Liver (tissue), 9 donors: ENCODE data around the gene TADA3. TPM values are rescaled to one million over a fixed set of nuclear protein-coding genes. Genes with fewer than 3 reads are reported as not detected.

Experiments
- DNase-seq: peaks from one replicate; pipeline ENCODE4 v3.0.0-alpha.2; 2017; ENCODE audit warnings: low spot score
- H3K27ac ChIP-seq, 2 donors: one replicate each; pipeline ENCODE4 v1.7.0; 2013; ENCODE audit warnings: inconsistent platforms in 2 of 2, low read length in 2 of 2, control low read depth in 1 of 2, low read depth in 1 of 2, mild to moderate bottlenecking in 1 of 2
- H3K27me3 ChIP-seq, 4 donors: one replicate each; pipeline versions ENCODE4 v1.6.1 to v1.7.0; 2013; ENCODE audit warnings: low read length in 3 of 4, inconsistent platforms in 1 of 4, mild to moderate bottlenecking in 1 of 4, moderate library complexity in 1 of 4; ENCODE audit not compliant: control insufficient read depth in 4 of 4, insufficient read depth in 4 of 4
- H3K36me3 ChIP-seq, 4 donors: one replicate each; pipeline versions ENCODE4 v1.6.1 to v1.7.0; 2013; ENCODE audit warnings: low read length in 3 of 4, mild to moderate bottlenecking in 3 of 4, low read depth in 1 of 4, moderate library complexity in 1 of 4; ENCODE audit not compliant: control insufficient read depth in 4 of 4, insufficient read depth in 3 of 4
- H3K4me1 ChIP-seq, 4 donors: one replicate each; pipeline versions ENCODE4 v1.6.1 to v1.7.0; 2013; ENCODE audit warnings: low read length in 3 of 4, mild to moderate bottlenecking in 3 of 4, moderate library complexity in 1 of 4; ENCODE audit not compliant: control insufficient read depth in 4 of 4, insufficient read depth in 4 of 4
- H3K4me3 ChIP-seq, 3 donors: one replicate each; pipeline versions ENCODE4 v1.6.1 to v1.7.0; 2013; ENCODE audit warnings: low read length in 3 of 3, control low read depth in 1 of 3, low read depth in 1 of 3, mild to moderate bottlenecking in 1 of 3
- H3K9ac ChIP-seq, 2 donors: one replicate each; pipeline ENCODE4 v1.7.0; 2013; ENCODE audit warnings: low read length in 2 of 2, mild to moderate bottlenecking in 2 of 2, moderate library complexity in 2 of 2, control low read depth in 1 of 2, low read depth in 1 of 2
- H3K9me3 ChIP-seq, 4 donors: one replicate each; pipeline versions ENCODE4 v1.6.1 to v1.7.0; 2013; ENCODE audit warnings: low read length in 3 of 4; ENCODE audit not compliant: control insufficient read depth in 4 of 4
- FOXA1 ChIP-seq: IDR thresholded peaks from 2 replicates; pipeline ENCODE4 v1.6.1; 2016; ENCODE audit warnings: antibody characterized with exemption
- FOXA2 ChIP-seq: IDR thresholded peaks from 2 replicates; pipeline ENCODE4 v1.6.1; 2016; ENCODE audit warnings: antibody characterized with exemption
- GABPA ChIP-seq, 2 donors: IDR thresholded peaks in 1 of 2; conservative IDR thresholded peaks in 1 of 2; 2 replicates each; pipeline ENCODE4 v1.6.1; 2016; ENCODE audit warnings: antibody characterized with exemption in 2 of 2, mild to moderate bottlenecking in 1 of 2, moderate library complexity in 1 of 2
- HNF4A ChIP-seq, 2 donors: conservative IDR thresholded peaks; 2 replicates each; pipeline ENCODE4 v1.6.1; 2016; ENCODE audit warnings: antibody characterized with exemption in 2 of 2, mild to moderate bottlenecking in 2 of 2
- HNF4G ChIP-seq: IDR thresholded peaks from 2 replicates; pipeline ENCODE4 v1.6.1; 2016; ENCODE audit warnings: antibody characterized with exemption
- JUND ChIP-seq, 2 donors: IDR thresholded peaks; 2 replicates each; pipeline ENCODE4 v1.6.1; 2016; ENCODE audit warnings: antibody characterized with exemption in 2 of 2
- SP1 ChIP-seq: IDR thresholded peaks from 2 replicates; pipeline ENCODE4 v1.6.1; 2018; ENCODE audit warnings: antibody characterized with exemption, mild to moderate bottlenecking
- WGBS: extraction: QIAGEN DNeasy Blood & Tissue Kit; methylation state at CpG from one replicate; pipeline ENCODE4 v1.1.7; 2013; 5-methylcytosine and 5-hydroxymethylcytosine counted together
- polyA plus RNA-seq, 2 donors: library from polyadenylated mRNA; stranded (reverse) in 1 of 2; unstranded in 1 of 2; fragments of 200-250 nt in 1 of 2; fragments of >200 nt in 1 of 2; fragmentation: Nextera tagmentation in 1 of 2; extraction: Ambion mirVana in 1 of 2; gene quantifications; one replicate each; pipeline versions ENCODE4 v1.2.1 to v1.2.3, GENCODE V29; 2013 to 2015
- total RNA-seq, 2 donors: library from RNA; depleted of rRNA; stranded (reverse); fragments of >200 nt; gene quantifications; one replicate each; pipeline ENCODE4 v1.2.3, GENCODE V29; 2014
- TF ChIP-seq, protein P1 (sequence below): IDR thresholded peaks from 2 replicates; pipeline ENCODE4 v1.6.1; 2016; ENCODE audit warnings: antibody characterized with exemption
- TF ChIP-seq, protein P2 (sequence below): fragments of 150-350 bp; IDR thresholded peaks from 2 replicates; pipeline ENCODE4 v1.5.1; 2017; ENCODE audit warnings: improper control_type of control experiment, low read depth, low read length; ENCODE audit not compliant: missing input control
- TF ChIP-seq, protein P3 (sequence below): IDR thresholded peaks from 2 replicates; pipeline ENCODE4 v1.6.1; 2016; ENCODE audit warnings: antibody characterized with exemption
- donor health status: healthy.
- donor health status: healthy.
- donor health status: healthy.
- donor health status: healthy.
- donor health status: healthy.

TADA3 gene
- total and polyA plus RNA-seq, 4 donors: 16.2 to 27.8 (median 21.5) TPM

DNA sequence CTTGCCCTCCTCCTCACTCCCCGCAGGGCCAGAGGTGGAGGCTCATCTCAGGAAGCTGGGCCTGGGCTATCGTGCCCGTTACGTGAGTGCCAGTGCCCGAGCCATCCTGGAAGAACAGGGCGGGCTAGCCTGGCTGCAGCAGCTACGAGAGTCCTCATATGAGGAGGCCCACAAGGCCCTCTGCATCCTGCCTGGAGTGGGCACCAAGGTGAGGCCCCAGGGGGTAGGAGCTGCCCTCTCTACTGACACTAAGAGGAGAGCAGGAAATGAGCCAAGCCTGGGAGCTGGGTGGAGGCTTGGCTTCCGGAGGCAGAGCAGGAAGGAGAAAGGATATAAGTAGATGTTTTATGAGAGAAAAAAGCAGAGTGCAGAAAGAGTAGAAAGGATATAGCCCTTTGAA is 37.6 kb downstream of the TADA3 start:
- Histone ChIP-seq H3K4me3 (no peak overlapping the region), H3K9me3 (no peaks in the 10 kb centered on the region), H3K36me3 (peaks cover 19 to 44% (median 35%) of the 10 kb centered on the region in 4 donors), H3K9ac (no peak overlapping the region), H3K4me1 (peaks cover 5 to 21% (median 20%) of the 10 kb centered on the region in 4 donors), H3K27me3 (no peaks in the 10 kb centered on the region), H3K27ac (no peak overlapping the region)
- DNase-seq: no peak
- WGBS: 78% methylated on average over 8 of the region's 8 CpGs
- TF ChIP-seq, protein P1, sequence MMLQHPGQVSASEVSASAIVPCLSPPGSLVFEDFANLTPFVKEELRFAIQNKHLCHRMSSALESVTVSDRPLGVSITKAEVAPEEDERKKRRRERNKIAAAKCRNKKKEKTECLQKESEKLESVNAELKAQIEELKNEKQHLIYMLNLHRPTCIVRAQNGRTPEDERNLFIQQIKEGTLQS: no peak
- TF ChIP-seq GABPA (IDR thresholded peaks at IDR 0.05 in 1 of 2, conservative IDR thresholded peaks at IDR 0.05 in 1 of 2) (no peak), FOXA1 (no peak), HNF4G (no peak)

DNA sequence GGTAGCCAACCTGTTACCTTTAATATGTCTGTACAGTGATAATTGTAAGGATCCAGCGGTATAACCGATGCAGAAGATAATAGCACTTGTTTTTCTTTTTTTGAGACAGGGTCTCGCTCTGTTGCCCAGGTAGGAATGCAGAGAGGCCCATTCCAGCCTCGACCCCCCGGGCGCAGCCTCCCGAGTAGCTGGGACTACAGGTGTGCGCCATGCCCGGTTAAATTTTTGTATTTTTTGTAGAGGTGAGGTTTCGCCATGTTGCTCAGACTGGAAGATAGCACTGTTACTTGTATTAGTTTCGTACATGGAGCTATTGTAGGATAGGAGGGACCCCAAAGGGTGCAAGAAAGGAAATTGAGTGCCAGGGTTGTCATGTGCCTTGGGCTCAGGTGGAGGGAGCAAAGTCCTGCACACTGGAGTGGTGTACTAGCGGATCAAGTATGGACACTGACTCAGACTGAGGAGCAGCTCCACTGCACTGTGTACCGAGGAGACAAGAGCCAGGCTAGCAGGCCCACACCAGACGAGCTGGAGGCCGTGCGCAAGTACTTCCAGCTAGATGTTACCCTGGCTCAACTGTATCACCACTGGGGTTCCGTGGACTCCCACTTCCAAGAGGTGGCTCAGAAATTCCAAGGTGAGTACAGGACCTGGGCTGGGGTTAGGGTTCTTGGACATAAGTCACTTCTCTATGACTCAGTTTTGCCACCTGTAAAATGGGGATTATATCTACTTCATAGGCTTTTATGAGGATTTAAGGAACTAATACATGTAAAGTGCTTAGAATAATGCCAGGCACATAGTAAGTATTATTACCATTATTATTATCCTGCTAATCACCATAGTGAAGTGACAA is 41.5 kb downstream of the TADA3 start:
- peak; percentile 56 to 65 for TF ChIP-seq HNF4A (conservative IDR thresholded peaks at IDR 0.05)
- TF ChIP-seq, protein P2, sequence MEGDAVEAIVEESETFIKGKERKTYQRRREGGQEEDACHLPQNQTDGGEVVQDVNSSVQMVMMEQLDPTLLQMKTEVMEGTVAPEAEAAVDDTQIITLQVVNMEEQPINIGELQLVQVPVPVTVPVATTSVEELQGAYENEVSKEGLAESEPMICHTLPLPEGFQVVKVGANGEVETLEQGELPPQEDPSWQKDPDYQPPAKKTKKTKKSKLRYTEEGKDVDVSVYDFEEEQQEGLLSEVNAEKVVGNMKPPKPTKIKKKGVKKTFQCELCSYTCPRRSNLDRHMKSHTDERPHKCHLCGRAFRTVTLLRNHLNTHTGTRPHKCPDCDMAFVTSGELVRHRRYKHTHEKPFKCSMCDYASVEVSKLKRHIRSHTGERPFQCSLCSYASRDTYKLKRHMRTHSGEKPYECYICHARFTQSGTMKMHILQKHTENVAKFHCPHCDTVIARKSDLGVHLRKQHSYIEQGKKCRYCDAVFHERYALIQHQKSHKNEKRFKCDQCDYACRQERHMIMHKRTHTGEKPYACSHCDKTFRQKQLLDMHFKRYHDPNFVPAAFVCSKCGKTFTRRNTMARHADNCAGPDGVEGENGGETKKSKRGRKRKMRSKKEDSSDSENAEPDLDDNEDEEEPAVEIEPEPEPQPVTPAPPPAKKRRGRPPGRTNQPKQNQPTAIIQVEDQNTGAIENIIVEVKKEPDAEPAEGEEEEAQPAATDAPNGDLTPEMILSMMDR: no peak
- TF ChIP-seq, protein P3, sequence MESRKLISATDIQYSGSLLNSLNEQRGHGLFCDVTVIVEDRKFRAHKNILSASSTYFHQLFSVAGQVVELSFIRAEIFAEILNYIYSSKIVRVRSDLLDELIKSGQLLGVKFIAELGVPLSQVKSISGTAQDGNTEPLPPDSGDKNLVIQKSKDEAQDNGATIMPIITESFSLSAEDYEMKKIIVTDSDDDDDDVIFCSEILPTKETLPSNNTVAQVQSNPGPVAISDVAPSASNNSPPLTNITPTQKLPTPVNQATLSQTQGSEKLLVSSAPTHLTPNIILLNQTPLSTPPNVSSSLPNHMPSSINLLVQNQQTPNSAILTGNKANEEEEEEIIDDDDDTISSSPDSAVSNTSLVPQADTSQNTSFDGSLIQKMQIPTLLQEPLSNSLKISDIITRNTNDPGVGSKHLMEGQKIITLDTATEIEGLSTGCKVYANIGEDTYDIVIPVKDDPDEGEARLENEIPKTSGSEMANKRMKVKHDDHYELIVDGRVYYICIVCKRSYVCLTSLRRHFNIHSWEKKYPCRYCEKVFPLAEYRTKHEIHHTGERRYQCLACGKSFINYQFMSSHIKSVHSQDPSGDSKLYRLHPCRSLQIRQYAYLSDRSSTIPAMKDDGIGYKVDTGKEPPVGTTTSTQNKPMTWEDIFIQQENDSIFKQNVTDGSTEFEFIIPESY: no peak
- TF ChIP-seq FOXA2: no peak
- TF ChIP-seq GABPA (IDR thresholded peaks at IDR 0.05 in 1 of 2, conservative IDR thresholded peaks at IDR 0.05 in 1 of 2): no peak
- peak; percentile 11 for TF ChIP-seq SP1
- TF ChIP-seq JUND (IDR thresholded peaks at IDR 0.05): no peak
- peak overlapping the region; percentile 61 to 85 (median 77) for H3K4me3 ChIP-seq
- peaks cover 8 to 33% (median 23%) of the 10 kb centered on the region in 4 donors for H3K36me3 ChIP-seq
- no peak for DNase-seq
- peak overlapping the region; percentile 79 to 88 for H3K27ac ChIP-seq
- WGBS: 38% methylated on average over 17 of the region's 17 CpGs
- no peaks in the 10 kb centered on the region for H3K27me3 ChIP-seq
- peak overlapping the region in 1 of 2 donors; percentile 5 for H3K9ac ChIP-seq
- H3K9me3 ChIP-seq: no peaks in the 10 kb centered on the region
- H3K4me1 ChIP-seq: peaks cover 5 to 27% (median 25%) of the 10 kb centered on the region in 4 donors
